ENCODE data around the gene SV2C.

Gene SV2C

DNA sequence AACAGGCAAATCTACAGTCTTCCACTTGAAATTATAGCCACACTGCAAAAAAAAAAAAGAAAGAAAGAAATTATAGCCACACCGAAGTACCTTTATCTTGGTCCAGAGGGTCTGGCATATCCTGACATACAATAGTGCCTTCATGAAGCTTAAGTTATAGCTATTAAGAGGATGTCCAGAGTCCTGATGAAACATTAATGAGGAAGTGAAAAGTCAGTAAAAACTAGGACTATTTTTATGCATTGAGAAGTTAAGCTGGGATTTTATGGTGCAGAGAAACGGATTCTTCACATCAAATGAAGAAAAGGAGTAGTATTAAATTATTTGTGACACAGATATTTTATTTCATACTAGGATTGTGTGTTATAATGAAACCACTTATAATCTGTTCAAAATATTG is 123.9 kb downstream of the SV2C start:
- no peak overlapping the region for H3K9ac ChIP-seq (ENCODE audit: low read length)
- H3K4me1 ChIP-seq (ENCODE audit: low read length) = no peaks in the 10 kb centered on the region
- H3K4me3 ChIP-seq (ENCODE audit: low read length) = no peak overlapping the region
- DNase-seq = no peak
- H3K27me3 ChIP-seq (replicated peaks; ENCODE audit: insufficient read depth, low read length) = no peaks in the 10 kb centered on the region
- no peak overlapping the region for H2AFZ ChIP-seq (ENCODE audit: low read length)
- no peaks in the 10 kb centered on the region for H3K9me3 ChIP-seq (replicated peaks; ENCODE audit: insufficient read depth, low read length)
- no peaks in the 10 kb centered on the region for H3K36me3 ChIP-seq (replicated peaks; ENCODE audit: insufficient read depth, low read length)
- TF ChIP-seq EZH2phosphoT487 (IDR thresholded peaks at IDR 0.05; ENCODE audit: low read length) (no peak), EZH2 (optimal IDR thresholded peaks at IDR 0.05; ENCODE audit: low read depth, low read length) (no peak), CTCF (IDR thresholded peaks at IDR 0.05; ENCODE audit: low read length) (no peak)
- H3K9me2 ChIP-seq (replicated peaks; ENCODE audit: insufficient read depth, low read length) = no peaks in the 10 kb centered on the region
- H3K4me2 ChIP-seq (ENCODE audit: low read depth, low read length) = no peak overlapping the region
- H3K27ac ChIP-seq (ENCODE audit: low read length) = no peak overlapping the region
- no peaks in the 10 kb centered on the region for H4K20me1 ChIP-seq (ENCODE audit: insufficient read depth, low read length)
- no peaks in the 10 kb centered on the region for H3F3A ChIP-seq (ENCODE audit: insufficient read depth, low read length)
- no peaks in the 10 kb centered on the region for H3K79me2 ChIP-seq (ENCODE audit: low read length)

DNA sequence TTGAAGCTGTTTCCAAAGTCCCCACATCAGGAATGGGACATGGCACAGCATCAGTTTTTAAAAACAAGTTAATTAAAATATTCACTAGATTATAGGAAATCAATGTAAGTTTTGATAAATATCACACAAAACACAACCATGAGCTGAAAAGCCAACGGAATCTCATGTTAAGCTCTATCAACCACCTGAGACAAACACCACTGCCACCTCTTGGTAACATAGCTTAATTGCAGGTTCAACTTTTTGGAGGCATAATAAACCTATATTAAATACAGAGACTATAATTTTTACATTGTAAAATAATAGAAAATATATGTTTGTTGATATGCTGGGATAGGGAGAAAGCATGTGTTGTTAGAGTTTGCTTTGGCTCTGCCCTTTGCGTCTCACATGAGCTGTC is 126.1 kb downstream of the SV2C start:
- Histone ChIP-seq H3K4me1 (ENCODE audit: low read length) (no peaks in the 10 kb centered on the region), H3K36me3 (replicated peaks; ENCODE audit: insufficient read depth, low read length) (no peaks in the 10 kb centered on the region), H3K79me2 (ENCODE audit: low read length) (no peaks in the 10 kb centered on the region), H3K4me3 (ENCODE audit: low read length) (no peak overlapping the region), H3F3A (ENCODE audit: insufficient read depth, low read length) (no peaks in the 10 kb centered on the region), H3K27ac (ENCODE audit: low read length) (no peak overlapping the region), H3K9me2 (replicated peaks; ENCODE audit: insufficient read depth, low read length) (no peaks in the 10 kb centered on the region), H3K9me3 (replicated peaks; ENCODE audit: insufficient read depth, low read length) (no peaks in the 10 kb centered on the region), H4K20me1 (ENCODE audit: insufficient read depth, low read length) (no peaks in the 10 kb centered on the region), H3K27me3 (replicated peaks; ENCODE audit: insufficient read depth, low read length) (no peaks in the 10 kb centered on the region), H3K9ac (ENCODE audit: low read length) (no peak overlapping the region), H3K4me2 (ENCODE audit: low read depth, low read length) (no peak overlapping the region), H2AFZ (ENCODE audit: low read length) (no peak overlapping the region)
- TF ChIP-seq CTCF (IDR thresholded peaks at IDR 0.05; ENCODE audit: low read length) = peak; percentile 27; the same call in 1 of the 2 replicates
- no peak for TF ChIP-seq EZH2 (optimal IDR thresholded peaks at IDR 0.05; ENCODE audit: low read depth, low read length)
- DNase-seq = no peak

DNA sequence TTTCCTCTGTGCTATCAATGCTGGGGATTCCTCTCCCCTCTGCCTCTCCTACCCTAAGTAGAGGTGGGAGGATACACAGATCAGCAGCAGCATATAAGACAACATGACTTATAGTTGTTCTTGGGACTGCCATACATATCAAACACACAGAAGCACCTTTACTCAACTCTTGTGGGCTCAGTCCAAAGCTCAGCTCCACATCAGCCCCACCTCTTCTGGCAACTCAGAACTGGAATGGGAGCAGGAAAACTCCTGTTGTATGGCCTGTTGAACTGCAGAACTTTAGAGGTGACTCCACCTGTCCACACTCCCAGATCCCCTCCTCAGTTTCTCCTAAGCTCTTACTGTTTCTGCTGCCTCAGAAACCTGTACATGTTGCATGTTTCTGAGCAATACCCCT is 127.8 kb downstream of the SV2C start:
- Histone ChIP-seq H3K4me2 (ENCODE audit: low read depth, low read length) (no peak overlapping the region), H3K4me1 (ENCODE audit: low read length) (no peaks in the 10 kb centered on the region), H2AFZ (ENCODE audit: low read length) (no peak overlapping the region), H3K36me3 (replicated peaks; ENCODE audit: insufficient read depth, low read length) (no peaks in the 10 kb centered on the region), H3K9me3 (replicated peaks; ENCODE audit: insufficient read depth, low read length) (no peaks in the 10 kb centered on the region), H3K27me3 (replicated peaks; ENCODE audit: insufficient read depth, low read length) (no peaks in the 10 kb centered on the region), H3K27ac (ENCODE audit: low read length) (no peak overlapping the region), H4K20me1 (ENCODE audit: insufficient read depth, low read length) (no peaks in the 10 kb centered on the region), H3F3A (ENCODE audit: insufficient read depth, low read length) (no peaks in the 10 kb centered on the region), H3K9ac (ENCODE audit: low read length) (no peak overlapping the region), H3K9me2 (replicated peaks; ENCODE audit: insufficient read depth, low read length) (no peaks in the 10 kb centered on the region), H3K79me2 (ENCODE audit: low read length) (no peaks in the 10 kb centered on the region), H3K4me3 (ENCODE audit: low read length) (no peak overlapping the region)
- no peak for TF ChIP-seq EZH2 (optimal IDR thresholded peaks at IDR 0.05; ENCODE audit: low read depth, low read length)
- no peak for TF ChIP-seq EZH2phosphoT487 (IDR thresholded peaks at IDR 0.05; ENCODE audit: low read length)
- no peak for TF ChIP-seq CTCF (IDR thresholded peaks at IDR 0.05; ENCODE audit: low read length)
- DNase-seq = no peak
